Measurements from ENCODE around the gene TIMP2. TPM values are rescaled to one million over a fixed set of nuclear protein-coding genes. Genes with fewer than 3 reads are reported as not detected.

TIMP2 gene
- total and polyA plus RNA-seq, 2 of the 13 experiments (the other 11 are each of a cell fraction or from before 2014, with no cell fraction given): 3.8 to 8.5 TPM

GRCh38 chr17:78940258-78940657, 15.1 kb upstream of the TIMP2 start:
- no peaks in the 10 kb centered on the region for H3K36me3 ChIP-seq (replicated peaks in 1 of 2; ENCODE audit: control insufficient read depth in 1 of 2, insufficient read depth in 2 of 2, low read length in 2 of 2)

GRCh38 chr17:78939615-78940014, 14.4 kb upstream of the TIMP2 start:
- in situ Hi-C loops (cut with HindIII; ENCODE audit: extremely low pct_ligation_motif_present, low pct_unique_long_range_greater_than_20kb) (no loop called here), intact Hi-C loops (cut with micrococcal nuclease; ENCODE audit: unreplicated experiment) (loop anchor here (10.0 kb wide), 1 partner anchor 1645 kb away; no protein-coding TSS in a partner anchor)
- H3K4me3 ChIP-seq (replicated peaks in 1 of 3; ENCODE audit: insufficient read depth in 1 of 3, low read depth in 2 of 3, low read length in 3 of 3): no peak overlapping the region
- WGBS (ENCODE audit: low lambda C conversion rate): 69% methylated on average over 6 of the region's 6 CpGs
- FAIRE-seq (no peak), ATAC-seq (no peak), DNase-seq (ENCODE audit: low spot score) (no peak)
- H3K36me3 ChIP-seq (replicated peaks in 1 of 2; ENCODE audit: control insufficient read depth in 1 of 2, insufficient read depth in 2 of 2, low read length in 2 of 2): no peaks in the 10 kb centered on the region
- H3K9ac ChIP-seq (ENCODE audit: insufficient read depth, low read depth, low read length): no peak overlapping the region
- H4K20me1 ChIP-seq (ENCODE audit: insufficient read depth, low read length): no peaks in the 10 kb centered on the region
- CTCF ChIA-PET (ENCODE audit: low intra/inter-chr PET ratio, low total read pairs): no interaction called here
- no peak overlapping the region for H3K27ac ChIP-seq (ENCODE audit: extremely low read length, insufficient read depth, low read length)
- no peak overlapping the region for H2AFZ ChIP-seq (ENCODE audit: low read length)
- peaks cover 4 to 34% of the 10 kb centered on the region in 2 experiments for H3K27me3 ChIP-seq (ENCODE audit: control insufficient read depth in 1 of 2, insufficient read depth in 2 of 2, low read length in 2 of 2)
- no peak overlapping the region for H3K4me2 ChIP-seq (ENCODE audit: low read depth, low read length)
- no TSS peak for BruUV-seq (replicated peaks)
- no peaks in the 10 kb centered on the region for H3K79me2 ChIP-seq (ENCODE audit: insufficient read depth, low read length)
- peaks cover 11% of the 10 kb centered on the region for H3K4me1 ChIP-seq (ENCODE audit: insufficient read depth, low read length)
- POLR2A ChIA-PET: no interaction called here
- no peaks in the 10 kb centered on the region for H3K9me3 ChIP-seq (ENCODE audit: low read length)
- TF ChIP-seq RFXANK (CRISPR knock-in tag; IDR thresholded peaks at IDR 0.05): no peak
- no peak for TF ChIP-seq MAX (IDR thresholded peaks at IDR 0.05)
- no peak for TF ChIP-seq ATF3 (CRISPR knock-in tag; IDR thresholded peaks at IDR 0.05)
- no peak for TF ChIP-seq PREB (CRISPR knock-in tag; IDR thresholded peaks at IDR 0.05)
- no peak for TF ChIP-seq RNF219 (CRISPR knock-in tag; IDR thresholded peaks at IDR 0.05)
- no peak for TF ChIP-seq ZMAT5 (CRISPR knock-in tag; IDR thresholded peaks at IDR 0.05; ENCODE audit: borderline replicate concordance, low read depth)
- TF ChIP-seq ZNF121 (CRISPR knock-in tag; IDR thresholded peaks at IDR 0.05): no peak
- no peak for TF ChIP-seq ZNF652 (CRISPR knock-in tag; IDR thresholded peaks at IDR 0.05; ENCODE audit: borderline replicate concordance, low read depth)
- TF ChIP-seq ATF1 (CRISPR knock-in tag; IDR thresholded peaks at IDR 0.05): no peak
- no peak for TF ChIP-seq ZNF432 (CRISPR knock-in tag; IDR thresholded peaks at IDR 0.05; ENCODE audit: borderline replicate concordance)
- no peak for TF ChIP-seq ISL2 (CRISPR knock-in tag; IDR thresholded peaks at IDR 0.05)
- no peak for TF ChIP-seq ZNF296 (CRISPR knock-in tag; conservative IDR thresholded peaks at IDR 0.05)

More at GRCh38 chr17:78940258-78940657, 15.1 kb upstream of the TIMP2 start:
- no peak overlapping the region for H3K27ac ChIP-seq (ENCODE audit: extremely low read length, insufficient read depth, low read length)
- POLR2A ChIA-PET: interaction anchor here (1.0 to 1.1 kb wide), 2 partner anchors 12 to 40 kb away, joined by 3 read pairs; partner anchors contain the start of gene LGALS3BP
- no peak for TF ChIP-seq CENPT (CRISPR knock-in tag; IDR thresholded peaks at IDR 0.05; ENCODE audit: low read depth)
- no peak for TF ChIP-seq ZNF121 (CRISPR knock-in tag; IDR thresholded peaks at IDR 0.05)
- no peak for TF ChIP-seq ZEB1 (IDR thresholded peaks at IDR 0.05; ENCODE audit: insufficient replicate concordance, low read depth)
- no peak for TF ChIP-seq ZNF709 (CRISPR knock-in tag; IDR thresholded peaks at IDR 0.05)
- CTCF ChIA-PET (ENCODE audit: low intra/inter-chr PET ratio, low total read pairs): no interaction called here
- in situ Hi-C loops (cut with HindIII; ENCODE audit: extremely low pct_ligation_motif_present, low pct_unique_long_range_greater_than_20kb) (no loop called here), intact Hi-C loops (cut with micrococcal nuclease; ENCODE audit: unreplicated experiment) (no loop called here)
- BruUV-seq (replicated peaks): no TSS peak
- no peaks in the 10 kb centered on the region for H4K20me1 ChIP-seq (ENCODE audit: insufficient read depth, low read length)
- H3K4me3 ChIP-seq (replicated peaks in 1 of 3; ENCODE audit: insufficient read depth in 1 of 3, low read depth in 2 of 3, low read length in 3 of 3): no peak overlapping the region
- no peak overlapping the region for H2AFZ ChIP-seq (ENCODE audit: low read length)
- H3K4me2 ChIP-seq (ENCODE audit: low read depth, low read length): no peak overlapping the region
- DNase-seq (ENCODE audit: low spot score) (no peak), FAIRE-seq (no peak), ATAC-seq (no peak)
- WGBS (ENCODE audit: low lambda C conversion rate): 62% methylated on average over 5 of the region's 5 CpGs
- peaks cover 2 to 34% of the 10 kb centered on the region in 2 experiments for H3K27me3 ChIP-seq (ENCODE audit: control insufficient read depth in 1 of 2, insufficient read depth in 2 of 2, low read length in 2 of 2)
- H3K9ac ChIP-seq (ENCODE audit: insufficient read depth, low read depth, low read length): no peak overlapping the region
- H3K4me1 ChIP-seq (ENCODE audit: insufficient read depth, low read length): 0 out of 2 replicates have a peak, but pooled peaks cover 5% of the 10 kb centered on the region
- H3K79me2 ChIP-seq (ENCODE audit: insufficient read depth, low read length): no peaks in the 10 kb centered on the region
- H3K9me3 ChIP-seq (ENCODE audit: low read length): no peaks in the 10 kb centered on the region
